Stimulated activated CD8-positive, alpha-beta memory T cell treated with anti-CD3 and anti-CD28 coated beads, Interleukin-12 subunit alpha, Interleukin-12 subunit beta, amount 100 ng/mL, for 1 hour (primary cell): ENCODE measurements around the gene MORN2.
A peak's percentile ranks its signal among the peaks of the same experiment; 100 is the strongest.
"Not testable (repeated sequence)": the region's sequence is repeated elsewhere in the genome, so short reads cannot be mapped to it uniquely, and the experiment has no call there.

Experiments used
- DNase-seq: peaks from one replicate; pipeline ENCODE4 v3.0.0-alpha.2; 2020; ENCODE audit warnings: low read depth

MORN2 gene

DNA sequence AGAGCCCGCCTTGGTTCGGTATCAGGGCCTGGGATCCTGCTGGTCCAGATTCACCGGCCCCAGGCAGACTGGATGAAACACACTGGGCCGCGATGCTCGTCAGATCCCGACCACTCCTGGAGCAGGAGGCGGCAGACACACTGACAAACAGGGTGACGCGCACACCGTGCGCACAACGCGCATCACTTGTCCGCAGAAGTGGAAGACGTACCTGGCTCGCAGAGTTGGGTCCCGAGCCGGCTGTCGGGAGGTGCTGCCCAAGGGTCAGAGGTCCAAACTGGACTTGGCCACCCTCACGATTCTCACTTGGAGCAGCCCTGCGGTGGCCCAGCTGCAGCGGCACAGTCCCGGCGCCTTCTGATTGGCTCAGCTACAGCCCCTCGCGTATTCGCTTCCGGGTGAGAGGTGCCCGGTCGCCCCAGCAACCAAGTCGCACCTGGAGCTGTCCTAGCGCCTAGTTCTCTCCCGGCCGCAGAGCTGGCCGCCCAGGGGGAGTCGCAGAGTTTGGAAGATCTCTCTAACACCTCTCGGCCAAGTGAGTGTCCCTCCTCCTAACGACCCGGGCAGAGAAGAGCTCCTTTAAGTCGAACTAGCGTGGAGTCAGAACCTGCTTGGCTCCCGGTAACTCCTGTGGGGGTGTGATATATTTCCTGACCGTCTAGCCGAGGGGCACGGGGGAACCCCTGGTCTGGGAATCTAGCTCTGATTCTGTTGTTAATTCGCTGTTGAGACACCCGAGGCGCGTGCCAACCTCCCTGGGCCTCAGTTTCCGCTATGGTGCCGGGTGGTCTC, at the start of gene MORN2, which contains the start of gene DHX57:
MORN2 (plus strand) TSS at position 401 of the 792 bp plus-strand sequence.
DHX57 (minus strand) TSS at position 359 of the 792 bp plus-strand sequence. CDS start 7,529 bp downstream, outside the sequence.
- peak; percentile 70 for DNase-seq

DNA sequence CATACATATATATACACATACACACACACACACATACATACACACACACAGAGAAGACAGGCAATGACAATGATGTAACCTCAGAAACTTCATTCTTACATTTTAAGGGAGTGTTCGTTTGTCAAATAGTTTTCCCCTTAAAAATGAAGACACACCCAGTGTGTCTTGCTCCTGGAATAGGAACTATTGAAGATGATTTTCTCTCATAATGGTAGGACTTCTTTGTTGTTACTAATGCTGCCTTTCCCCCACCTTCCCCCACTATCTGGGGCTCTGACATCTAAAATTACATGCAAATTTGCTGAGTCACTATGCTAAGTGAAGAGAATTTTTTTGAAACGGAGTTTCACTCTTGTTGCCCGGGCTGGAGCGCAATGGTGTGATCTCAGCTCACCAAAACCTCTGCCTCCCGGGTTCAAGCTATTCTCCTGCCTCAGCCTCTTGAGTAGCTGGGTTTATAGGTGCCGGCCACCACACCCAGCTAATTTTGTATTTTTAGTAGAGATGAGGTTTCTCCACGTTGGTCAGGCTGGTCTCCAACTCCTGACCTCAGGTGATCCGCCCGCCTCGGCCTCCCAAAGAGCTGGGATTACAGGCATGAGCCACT, 48.1 kb upstream of the MORN2 start:
- not testable (repeated sequence) for DNase-seq

DNA sequence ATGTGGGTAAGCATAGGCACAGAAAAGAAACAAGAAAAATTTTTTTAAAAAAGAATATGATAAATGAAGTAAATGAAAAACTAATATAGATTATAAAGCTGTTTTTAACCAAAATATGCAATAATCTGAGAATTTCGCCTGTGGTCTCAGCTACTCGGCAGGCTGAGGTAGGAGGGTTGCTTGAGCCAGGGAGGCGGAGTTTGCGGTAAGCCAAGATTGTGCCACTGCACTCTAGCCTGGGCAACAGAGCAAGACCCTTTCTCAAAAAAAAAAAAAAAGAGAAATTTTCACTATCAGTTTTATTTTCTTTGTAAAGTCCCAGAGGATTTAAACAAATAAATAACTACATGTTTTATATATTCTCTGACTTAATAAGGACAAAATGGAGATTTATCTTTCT, 47.3 kb upstream of the MORN2 start:
- no peak for DNase-seq

DNA sequence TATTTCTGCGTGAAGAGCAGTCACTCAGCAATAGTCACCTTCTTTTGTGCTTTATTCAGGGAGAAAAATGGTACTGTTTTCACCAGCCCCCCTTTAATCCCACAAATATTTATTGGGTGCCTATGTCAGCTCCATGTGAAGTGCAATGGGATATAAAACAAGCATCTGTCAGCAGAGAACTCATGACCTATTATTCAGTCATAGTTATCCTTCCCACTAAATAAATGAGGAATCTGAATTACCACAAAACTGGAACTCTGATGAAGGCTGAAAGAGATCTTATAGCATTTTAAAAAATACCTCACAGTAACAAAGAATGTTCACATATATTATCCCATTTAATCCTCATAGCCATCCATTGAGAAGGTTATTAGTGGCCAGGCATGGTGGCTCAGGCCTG, 45.8 kb upstream of the MORN2 start:
- no peak for DNase-seq

DNA sequence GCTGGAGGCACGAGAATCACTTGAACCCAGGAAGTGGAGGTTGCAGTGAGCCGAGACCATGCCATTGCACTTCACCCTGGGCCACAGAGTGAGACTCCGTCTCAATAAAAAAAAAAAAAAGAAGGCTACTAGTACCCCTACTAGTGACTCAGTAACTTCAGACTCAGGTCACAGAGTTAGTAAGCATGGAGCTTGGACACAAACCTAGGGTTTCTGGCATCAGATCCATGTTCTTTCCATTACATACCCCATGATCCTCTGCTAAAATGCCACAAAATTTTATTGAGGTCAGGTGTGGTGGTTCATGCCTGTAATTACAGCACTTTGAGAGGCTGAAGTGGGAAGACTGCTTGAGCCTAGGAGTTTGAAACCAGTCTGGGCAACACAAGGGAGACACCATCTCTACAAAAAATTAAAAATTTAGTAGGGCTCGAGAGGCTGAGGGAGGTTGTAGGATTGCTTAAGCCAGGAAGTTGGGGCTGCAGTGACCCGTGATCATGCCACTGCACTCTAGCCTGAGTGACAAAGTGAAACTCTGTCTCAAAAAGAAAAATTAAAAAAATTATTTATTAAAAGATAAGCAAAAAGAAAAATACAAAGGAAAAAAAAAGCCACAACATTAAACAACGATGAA, 45.1 kb upstream of the MORN2 start:
- DNase-seq, result no peak

DNA sequence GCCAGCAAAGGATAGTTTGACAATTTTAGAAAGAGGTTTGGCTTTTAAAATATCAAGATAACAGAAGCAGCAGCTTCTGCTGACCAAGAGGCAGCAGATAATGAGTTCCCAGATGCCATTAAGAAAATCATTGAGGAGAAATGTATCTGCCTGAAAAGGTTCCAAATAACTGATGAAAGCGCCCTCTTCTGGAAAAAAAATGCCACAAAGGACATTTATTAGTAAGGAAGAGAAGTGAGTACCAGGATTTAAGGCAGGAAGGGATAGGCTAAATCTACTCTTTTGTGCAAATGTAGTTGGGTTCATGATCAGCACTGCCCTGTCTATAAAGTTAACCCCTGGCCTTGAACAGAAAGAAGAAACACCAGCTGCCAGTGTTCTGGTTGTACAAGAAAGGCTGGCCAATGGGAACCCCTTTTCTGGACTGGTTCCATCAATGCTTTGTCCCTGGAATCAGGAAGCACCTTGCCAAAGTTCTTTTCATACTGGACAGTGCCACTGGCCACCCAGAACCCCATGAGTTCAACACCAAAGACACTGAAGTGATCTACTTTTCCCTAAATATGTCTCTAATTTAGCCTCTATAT, 40.7 kb upstream of the MORN2 start:
- no peak for DNase-seq

DNA sequence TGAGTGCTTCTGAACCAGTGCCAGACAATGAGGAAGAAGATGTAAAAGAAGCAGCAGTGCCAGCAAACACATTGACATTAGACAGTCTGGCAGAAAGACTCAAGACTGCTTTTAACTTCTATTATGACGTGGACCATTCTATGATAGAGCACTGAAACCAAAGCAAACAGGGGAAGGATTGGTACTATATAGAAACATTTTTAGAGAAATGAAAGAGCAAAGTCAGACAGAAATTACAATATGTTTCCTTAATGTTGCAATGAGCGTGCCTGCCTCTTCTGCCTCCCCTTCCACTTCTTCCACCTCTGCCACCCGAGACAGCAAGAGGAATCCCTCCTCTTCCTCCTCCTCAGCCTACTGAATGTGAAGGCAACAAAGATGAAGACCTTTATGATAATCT, 39.8 kb upstream of the MORN2 start:
- DNase-seq, result no peak

DNA sequence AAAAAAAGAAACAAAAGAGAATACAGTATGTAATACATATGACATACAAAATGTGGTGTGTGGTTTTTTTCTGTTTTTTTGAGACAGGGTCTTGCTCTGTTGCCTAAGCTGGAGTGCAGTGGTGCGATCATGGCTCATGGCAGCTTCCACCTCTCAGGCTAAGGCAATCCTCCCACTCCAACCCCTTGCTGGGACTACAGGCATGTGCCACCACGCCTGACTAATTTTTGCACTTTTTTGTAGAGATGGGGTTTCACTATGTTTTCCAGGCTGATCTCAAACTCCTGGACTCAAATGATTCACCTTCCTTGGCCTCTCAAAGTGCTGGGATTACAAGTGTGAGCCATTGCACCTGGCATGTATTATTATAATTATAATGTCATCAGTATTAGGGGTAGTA, 39.0 kb upstream of the MORN2 start:
- no peak for DNase-seq

DNA sequence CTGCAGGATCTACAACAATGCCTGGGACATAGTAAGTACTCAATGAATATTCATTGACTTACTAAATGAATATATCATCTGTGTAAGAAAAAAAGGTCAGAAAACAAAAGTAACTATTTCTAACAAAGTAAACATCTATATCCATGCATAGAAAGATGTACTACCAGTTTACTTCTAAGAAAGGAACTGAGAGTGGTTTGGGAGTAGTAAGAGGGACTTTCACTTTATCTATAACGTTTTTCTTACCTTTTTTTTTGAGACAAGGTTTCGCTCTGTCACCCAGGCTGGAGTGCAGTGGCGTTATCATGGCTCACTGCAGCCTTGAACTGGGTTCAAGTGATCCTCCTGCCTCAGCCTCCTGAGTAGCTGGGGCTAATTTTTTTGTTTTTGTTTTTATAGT, 25.7 kb upstream of the MORN2 start:
- no peak for DNase-seq

DNA sequence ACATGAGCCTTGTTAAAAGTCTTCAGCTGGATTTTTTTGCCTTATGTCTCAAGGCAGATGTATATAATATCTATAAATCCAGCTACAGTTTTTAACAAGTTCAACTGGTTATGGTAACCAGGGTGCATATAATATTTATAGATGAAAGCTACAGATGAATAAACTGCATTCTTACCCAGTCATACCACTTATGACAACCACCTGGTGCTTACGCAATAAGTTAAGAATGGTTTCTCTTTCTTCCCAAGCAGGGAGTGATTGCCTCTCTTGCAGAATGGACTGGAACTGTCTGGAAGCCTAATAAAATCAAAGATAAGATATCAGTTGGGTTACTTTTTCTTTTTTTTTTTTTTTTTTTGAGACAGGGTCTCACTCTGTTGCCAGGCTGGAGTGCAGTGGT, 19.6 kb upstream of the MORN2 start:
- DNase-seq, result no peak

DNA sequence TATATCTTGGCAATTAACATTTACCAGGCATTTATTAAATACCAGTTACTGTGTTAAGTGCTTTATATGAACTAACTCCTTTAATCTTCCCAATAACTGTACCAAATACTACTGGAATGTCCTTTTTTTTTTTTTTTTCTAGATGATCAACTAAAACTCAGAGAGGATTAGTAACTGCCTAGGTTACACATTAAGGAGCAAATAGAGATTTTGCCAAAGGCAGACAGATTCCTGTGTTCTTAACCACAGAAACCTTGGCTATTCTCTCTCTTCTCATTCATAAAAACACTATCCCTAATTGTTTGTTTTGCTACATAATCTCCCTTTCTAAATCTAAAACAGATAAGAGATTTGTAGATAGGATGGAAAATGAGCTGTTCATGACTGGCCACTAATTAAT, 13.3 kb upstream of the MORN2 start:
- no peak for DNase-seq

DNA sequence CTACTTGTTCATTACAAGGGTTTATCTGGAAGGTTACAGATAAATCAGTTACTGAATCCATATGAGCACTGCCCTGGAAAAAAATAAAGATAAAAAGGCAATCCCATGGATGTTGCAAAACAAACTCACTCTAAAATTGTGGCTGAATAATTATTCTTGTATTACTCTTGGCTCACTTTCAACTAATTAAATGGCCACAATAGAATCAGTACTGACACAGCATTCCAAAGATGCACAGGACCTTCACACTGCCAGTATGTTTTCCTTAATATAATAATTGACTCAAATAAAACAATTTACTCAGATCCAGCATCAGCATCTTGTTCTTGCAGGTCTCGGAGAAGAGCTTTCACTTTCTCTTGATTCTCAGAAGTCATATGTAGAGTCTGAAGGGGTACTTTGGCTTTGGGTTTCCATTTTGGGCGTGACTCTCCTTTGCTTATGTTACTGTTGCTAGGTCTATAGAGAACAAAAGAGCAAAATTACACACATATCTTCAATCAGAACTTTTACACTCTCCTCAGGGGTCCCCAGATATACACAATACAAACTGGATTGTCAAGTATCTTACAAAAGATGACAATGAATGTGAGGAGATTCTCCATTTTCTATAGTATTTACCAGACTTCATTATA, 12.6 kb upstream of the MORN2 start:
- DNase-seq, result no peak

DNA sequence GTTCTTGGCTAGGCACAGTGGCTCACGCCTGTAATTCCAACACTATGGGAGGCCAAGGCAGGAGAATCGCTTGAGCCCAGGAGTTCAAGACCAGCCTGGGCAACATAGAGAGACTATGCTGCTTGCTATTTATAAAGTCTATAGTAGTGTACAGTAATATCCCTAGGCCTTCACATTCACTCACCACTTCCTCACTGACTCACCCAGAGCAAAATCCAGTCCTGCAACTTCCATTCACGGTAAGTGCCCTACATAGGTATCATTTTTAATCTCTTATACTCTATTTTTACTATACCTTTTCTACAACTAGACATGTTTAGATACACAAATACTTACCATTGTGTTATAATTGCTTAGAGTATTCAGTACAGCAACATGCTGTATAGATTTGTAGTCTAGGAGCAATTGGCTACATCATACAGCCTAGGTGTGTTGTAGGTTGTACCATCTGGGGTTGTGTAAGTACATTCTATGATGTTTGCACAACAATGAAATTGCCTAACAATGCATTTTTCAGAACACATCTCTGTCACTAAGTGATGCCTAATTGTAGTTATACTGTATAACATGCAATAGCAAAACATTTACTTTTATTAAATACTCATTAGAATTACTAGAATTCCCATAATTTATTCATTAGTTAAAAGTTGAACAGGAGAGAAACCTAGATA, 8.9 kb upstream of the MORN2 start:
- DNase-seq, result no peak

DNA sequence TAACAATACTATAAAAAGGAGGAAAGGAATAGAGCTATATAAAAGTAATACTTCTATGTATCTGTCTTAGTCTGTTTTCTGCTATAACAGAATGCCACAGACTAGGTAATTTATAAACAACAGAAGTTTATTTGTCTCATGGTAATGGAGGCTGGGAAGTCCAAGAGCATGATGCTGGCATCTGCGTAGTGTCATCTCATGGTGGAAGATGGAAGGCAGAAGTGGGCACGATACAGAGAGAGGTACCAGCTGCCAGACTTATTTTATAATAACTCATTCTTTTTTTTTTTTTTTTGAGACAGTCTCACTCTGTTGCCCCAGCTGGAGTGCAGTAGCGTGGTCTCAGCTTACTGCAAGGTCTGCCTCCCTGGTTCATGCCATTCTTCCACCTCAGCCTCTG, 4.3 kb upstream of the MORN2 start:
- DNase-seq, result no peak

DNA sequence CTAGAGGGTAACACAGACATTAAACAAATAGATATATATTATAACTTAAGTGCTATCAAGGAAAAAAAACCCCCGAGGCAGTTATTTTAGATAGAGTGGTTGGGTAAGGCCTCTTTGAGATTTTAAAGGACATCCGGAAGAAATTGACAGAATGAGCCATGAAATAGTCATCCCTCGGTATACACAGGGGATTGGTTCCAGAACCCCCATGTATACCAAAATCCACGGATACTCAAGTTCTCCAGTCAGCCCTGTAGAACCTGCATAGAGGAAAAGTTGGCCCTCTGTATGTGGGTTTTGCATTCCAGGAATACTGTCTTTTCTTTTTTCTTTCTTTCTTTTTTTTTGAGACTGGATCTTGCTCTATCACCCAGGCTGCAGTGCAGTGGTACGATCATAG, 2.0 kb upstream of the MORN2 start:
- DNase-seq, result no peak

DNA sequence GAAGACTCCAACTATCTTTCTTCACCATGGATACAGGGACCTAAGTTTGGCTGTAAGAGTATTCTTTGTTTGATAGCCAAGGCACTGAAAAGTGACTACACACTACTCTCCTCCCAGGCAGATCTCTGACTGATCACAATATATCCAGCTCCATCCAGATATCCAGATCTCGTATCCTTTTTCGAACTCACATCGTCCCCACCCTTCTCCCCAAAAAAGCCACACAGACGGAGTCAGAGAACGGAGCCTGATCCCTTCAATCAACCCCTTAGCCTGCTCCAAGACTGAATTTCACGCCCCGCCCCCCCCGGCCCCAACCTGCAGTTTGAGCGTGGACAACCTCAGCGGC, 575 bp upstream of the MORN2 start:
- DNase-seq, result no peak

DNA sequence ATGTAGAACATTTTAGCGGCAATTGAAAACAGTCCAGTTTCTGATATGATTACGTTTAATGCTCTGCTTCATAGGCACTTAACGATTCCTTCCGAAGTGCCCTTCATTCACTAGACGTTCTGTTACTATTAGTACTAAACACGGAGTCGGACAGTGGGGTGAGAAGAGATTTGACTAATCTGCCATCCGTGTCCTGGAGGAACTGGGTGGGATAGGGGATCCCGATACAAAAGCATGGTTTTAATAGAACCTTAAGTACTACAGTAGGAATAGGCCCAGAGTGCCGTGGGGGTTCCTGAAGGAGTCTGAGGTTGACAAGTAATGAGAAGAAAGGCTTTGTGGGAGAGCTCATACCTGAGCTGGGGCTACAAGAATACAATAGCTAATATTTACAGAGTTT, 631 bp downstream of the MORN2 start:
- no peak for DNase-seq

DNA sequence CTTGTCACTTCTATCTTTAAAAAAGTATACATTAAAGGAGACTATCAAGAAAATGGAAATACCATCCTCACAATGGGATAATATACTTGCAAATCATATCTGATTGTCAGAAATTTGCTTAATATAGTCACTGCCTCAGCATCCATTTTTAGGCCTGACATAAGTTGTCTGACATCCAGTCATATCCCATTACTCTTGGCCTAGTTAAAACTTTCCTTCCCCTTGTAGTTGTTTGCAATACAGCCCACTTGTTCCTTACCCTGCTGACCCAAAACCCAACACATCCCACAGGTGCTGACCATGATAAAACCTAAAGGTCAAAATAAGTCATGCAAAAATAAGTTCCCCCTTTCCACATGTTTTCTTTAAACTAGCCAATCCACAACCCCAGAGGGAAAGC, 10.3 kb downstream of the MORN2 start:
- DNase-seq, result no peak

DNA sequence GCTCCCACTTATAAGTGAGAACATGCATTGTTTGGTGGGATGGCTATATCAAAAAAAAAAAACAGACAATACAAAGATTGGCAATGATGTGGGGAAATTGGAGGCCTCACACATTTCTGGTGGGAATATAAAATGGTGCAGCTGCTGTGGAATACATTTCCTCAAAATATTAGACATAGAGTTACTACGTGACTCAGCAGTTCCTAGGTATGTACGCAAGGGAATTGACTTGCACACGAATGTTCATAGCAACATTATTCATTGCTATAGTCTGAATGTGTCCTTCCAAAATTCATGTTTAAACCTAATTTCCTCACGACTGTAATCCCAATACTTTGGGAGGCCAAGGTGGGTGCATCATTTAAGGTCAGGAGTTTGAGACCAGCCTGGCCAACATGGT, 11.6 kb downstream of the MORN2 start:
- DNase-seq, result no peak

DNA sequence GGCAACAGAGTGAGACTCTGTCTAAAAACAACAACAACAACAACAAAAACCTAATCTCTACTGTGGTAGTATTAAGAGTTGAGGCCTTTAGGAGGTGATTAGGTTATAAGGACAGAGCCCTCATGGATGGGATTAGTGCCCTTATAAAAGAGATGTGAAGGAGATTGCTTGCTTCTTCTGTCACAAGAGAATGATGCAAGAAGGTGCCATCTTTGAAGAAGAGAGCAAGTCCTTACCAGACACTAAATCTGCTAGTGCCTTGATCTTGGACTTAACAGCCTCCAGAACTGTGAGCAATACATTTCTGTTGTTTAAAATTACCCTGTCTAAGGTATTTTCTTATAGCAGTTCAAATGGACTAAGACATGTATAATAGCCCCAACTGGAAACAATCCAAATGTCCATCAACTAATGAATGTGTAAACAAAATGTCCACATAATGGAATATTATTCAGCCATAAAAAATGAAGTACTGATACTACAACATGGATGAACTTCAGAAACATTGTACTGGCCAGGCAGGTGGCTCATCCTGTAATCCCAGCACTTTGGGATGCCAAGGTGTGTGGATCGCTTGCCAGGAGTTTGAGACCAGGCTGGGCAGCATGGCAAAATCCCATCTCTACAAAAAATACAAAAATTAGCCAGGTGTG, 12.3 kb downstream of the MORN2 start:
- DNase-seq, result no peak

DNA sequence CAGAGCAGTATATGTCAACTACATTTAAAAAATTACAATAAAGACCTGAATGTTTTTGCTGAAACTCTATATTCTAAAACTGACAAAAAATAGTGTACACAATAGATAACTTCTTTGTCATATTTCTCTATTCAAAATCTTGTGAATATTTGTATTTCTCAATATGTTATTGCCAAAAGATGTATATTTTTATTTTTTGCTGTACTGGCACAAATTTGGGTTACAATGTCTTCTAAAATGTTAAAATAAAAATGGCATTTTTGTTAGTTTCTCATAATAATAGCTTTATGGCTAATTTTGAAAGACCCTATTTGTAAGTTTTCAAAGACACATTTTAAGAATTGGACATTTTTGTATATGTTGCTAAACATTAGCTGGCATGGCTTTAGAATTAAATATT, 13.3 kb downstream of the MORN2 start:
- DNase-seq, result no peak

DNA sequence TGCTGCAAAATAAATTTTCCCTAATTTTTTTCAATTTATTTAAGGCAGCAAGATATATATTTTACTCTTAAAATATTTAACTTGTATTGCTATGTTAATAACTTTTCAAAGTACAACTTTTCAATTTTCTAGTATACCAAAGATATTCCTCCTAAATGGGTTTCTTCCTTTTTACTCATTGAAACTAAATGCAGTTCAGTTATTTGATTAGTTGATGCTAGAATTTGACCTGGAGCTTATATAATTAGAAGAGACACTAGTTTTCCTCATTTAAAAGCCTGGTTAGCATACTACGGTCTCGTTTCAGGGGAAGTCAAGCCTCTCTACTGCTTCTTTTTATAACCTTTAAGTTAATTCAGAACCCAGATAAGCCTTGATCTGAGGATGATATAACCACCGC, 13.8 kb downstream of the MORN2 start, which contains the start of gene ARHGEF33:
ARHGEF33 (plus strand) TSS at position 301 of the 400 bp plus-strand sequence. CDS start 29,573 bp downstream, outside the sequence.
- no peak for DNase-seq
